ENCODE data around the gene COL28A1.

GRCh38 chr7:7536396-7537019 is 835 bp upstream of the COL28A1 start:
- TF ChIP-seq CTCF (conservative IDR thresholded peaks at IDR 0.05; ENCODE audit: low read depth in 2 of 2) (no peak), EZH2phosphoT487 (IDR thresholded peaks at IDR 0.05; ENCODE audit: unreplicated experiment) (no peak), CREB1 (CRISPR knock-in tag; IDR thresholded peaks at IDR 0.05; ENCODE audit: low read depth) (no peak), ETS1 (IDR thresholded peaks at IDR 0.05) (no peak), POLR2AphosphoS5 (IDR thresholded peaks at IDR 0.05; ENCODE audit: low read depth) (no peak), REST (IDR thresholded peaks at IDR 0.05; ENCODE audit: unreplicated experiment) (no peak), EZH2 (IDR thresholded peaks at IDR 0.05; ENCODE audit: low read depth, unreplicated experiment) (no peak)
